Thyroid gland (tissue), 4 donors: Measurements from ENCODE around the gene POLR1H.
"Not testable (repeated sequence)": the region's sequence is repeated elsewhere in the genome, so short reads cannot be mapped to it uniquely, and the experiment has no call there.

Experiments used
- CTCF ChIP-seq, 6 experiments: fragments of 200-600 bp in 3 of 6; fragments of 450-650 bp in 3 of 6; sonication (generic) in 3 of 6; IDR thresholded peaks; one replicate each; pipeline ENCODE4 v1.5.1; 2016 to 2019; ENCODE audit warnings: antibody characterized with exemption in 6 of 6, mild to moderate bottlenecking in 2 of 6, inconsistent platforms in 1 of 6, moderate library complexity in 1 of 6
- POLR2A ChIP-seq, 2 donors: fragments of 450-650 bp; IDR thresholded peaks; one replicate each; pipeline ENCODE4 v1.6.1; 2017; ENCODE audit warnings: antibody characterized with exemption in 2 of 2, mild to moderate bottlenecking in 2 of 2, moderate library complexity in 1 of 2

- not testable (repeated sequence) for TF ChIP-seq CTCF, POLR2A (IDR thresholded peaks at IDR 0.05)
These were observed 27.6 kb upstream of the POLR1H start for GRCh38 chr6:30033440-30033839.
